Upper lobe of left lung (tissue), 4 donors: Measurements from ENCODE around the gene CTNNBIP1.

Source experiments
- POLR2A ChIP-seq, 4 donors: fragments of 450-650 bp; IDR thresholded peaks; one replicate each; pipeline ENCODE4 v1.5.1; 2016 to 2017; ENCODE audit warnings: antibody characterized with exemption in 4 of 4, mild to moderate bottlenecking in 2 of 4
- TF ChIP-seq, protein P1 (sequence below), 6 experiments: fragments of 450-650 bp in 4 of 6; fragments of 200-600 bp in 2 of 6; sonication (generic) in 2 of 6; IDR thresholded peaks; one replicate each; pipeline ENCODE4 v1.5.1; 2016 to 2019; ENCODE audit warnings: antibody characterized with exemption in 6 of 6

DNA sequence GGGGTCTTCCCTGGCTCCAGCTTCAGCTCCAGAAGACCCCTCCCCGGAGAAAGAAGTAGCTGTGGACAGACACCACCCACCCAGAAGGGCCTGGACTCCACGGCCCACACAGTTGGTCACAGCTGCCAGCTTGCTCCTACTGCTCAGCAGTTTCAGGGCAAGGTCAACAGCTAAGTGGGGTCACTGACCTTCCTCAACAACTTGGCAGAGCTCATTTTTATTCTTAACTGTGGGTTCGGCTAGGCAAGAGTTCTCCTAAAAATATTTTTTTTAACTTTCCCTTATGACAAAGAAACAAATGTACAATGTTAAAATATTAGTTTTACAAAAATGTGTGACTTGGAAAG lies 41.9 kb downstream of the CTNNBIP1 start:
- TF ChIP-seq, protein P1, sequence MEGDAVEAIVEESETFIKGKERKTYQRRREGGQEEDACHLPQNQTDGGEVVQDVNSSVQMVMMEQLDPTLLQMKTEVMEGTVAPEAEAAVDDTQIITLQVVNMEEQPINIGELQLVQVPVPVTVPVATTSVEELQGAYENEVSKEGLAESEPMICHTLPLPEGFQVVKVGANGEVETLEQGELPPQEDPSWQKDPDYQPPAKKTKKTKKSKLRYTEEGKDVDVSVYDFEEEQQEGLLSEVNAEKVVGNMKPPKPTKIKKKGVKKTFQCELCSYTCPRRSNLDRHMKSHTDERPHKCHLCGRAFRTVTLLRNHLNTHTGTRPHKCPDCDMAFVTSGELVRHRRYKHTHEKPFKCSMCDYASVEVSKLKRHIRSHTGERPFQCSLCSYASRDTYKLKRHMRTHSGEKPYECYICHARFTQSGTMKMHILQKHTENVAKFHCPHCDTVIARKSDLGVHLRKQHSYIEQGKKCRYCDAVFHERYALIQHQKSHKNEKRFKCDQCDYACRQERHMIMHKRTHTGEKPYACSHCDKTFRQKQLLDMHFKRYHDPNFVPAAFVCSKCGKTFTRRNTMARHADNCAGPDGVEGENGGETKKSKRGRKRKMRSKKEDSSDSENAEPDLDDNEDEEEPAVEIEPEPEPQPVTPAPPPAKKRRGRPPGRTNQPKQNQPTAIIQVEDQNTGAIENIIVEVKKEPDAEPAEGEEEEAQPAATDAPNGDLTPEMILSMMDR (IDR thresholded peaks at IDR 0.05), result no peak
- TF ChIP-seq POLR2A (IDR thresholded peaks at IDR 0.05), result no peak
